Suprapubic skin (tissue), 4 donors: ENCODE results near the gene AKR1C1.

Source experiments
- CTCF ChIP-seq, 2 donors: fragments of 200-600 bp in 1 of 2; fragments of 450-650 bp in 1 of 2; sonication (generic) in 1 of 2; IDR thresholded peaks; one replicate each; pipeline ENCODE4 v1.5.1; 2016 to 2019; ENCODE audit warnings: antibody characterized with exemption in 2 of 2, mild to moderate bottlenecking in 1 of 2, moderate library complexity in 1 of 2
- EP300 ChIP-seq: sonication (generic); formaldehyde crosslinking; IDR thresholded peaks from one replicate; pipeline ENCODE4 v1.6.1; 2017; ENCODE audit warnings: antibody characterized with exemption
- POLR2A ChIP-seq, 2 donors: fragments of 450-650 bp; IDR thresholded peaks; one replicate each; pipeline ENCODE4 v1.6.1; 2017; ENCODE audit warnings: antibody characterized with exemption in 2 of 2, mild to moderate bottlenecking in 2 of 2, moderate library complexity in 2 of 2
- POLR2AphosphoS5 ChIP-seq, 3 donors: sonication (generic); formaldehyde crosslinking; IDR thresholded peaks; one replicate each; pipeline ENCODE4 v1.6.1; 2017; ENCODE audit warnings: antibody characterized with exemption in 3 of 3

- no peak for TF ChIP-seq CTCF (IDR thresholded peaks at IDR 0.05)
- TF ChIP-seq EP300: no peak
- TF ChIP-seq POLR2AphosphoS5 (IDR thresholded peaks at IDR 0.05): no peak
- no peak for TF ChIP-seq POLR2A (IDR thresholded peaks at IDR 0.05)
These were observed 18.7 kb downstream of the AKR1C1 start for GRCh38 chr10:4981722-4982471.
